ENCODE results near the gene LRRC7.
"Not testable (repeated sequence)": the region's sequence is repeated elsewhere in the genome, so short reads cannot be mapped to it uniquely, and the experiment has no call there.

DNA sequence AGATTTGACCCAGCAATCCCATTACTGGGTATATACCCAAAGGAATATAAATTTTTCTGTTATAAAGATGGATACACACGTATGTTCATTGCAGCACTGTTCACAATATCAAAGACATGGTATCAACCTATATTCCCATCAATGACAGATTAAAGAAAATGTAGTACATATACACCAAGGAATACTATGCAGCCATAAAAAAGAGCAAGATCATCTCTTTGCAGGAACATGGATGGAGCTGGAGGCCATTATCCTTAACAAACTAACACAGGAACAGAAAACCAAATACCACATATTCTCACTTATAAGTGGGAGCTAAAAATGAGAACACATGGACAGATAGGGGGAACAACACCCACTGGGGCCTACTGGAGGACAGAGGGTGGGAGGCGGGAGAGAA lies 394.7 kb downstream of the LRRC7 start:
- not testable (repeated sequence) for TF ChIP-seq CTCF (IDR thresholded peaks at IDR 0.05); TEAD4 (IDR thresholded peaks at IDR 0.05; ENCODE audit: borderline replicate concordance, insufficient read depth); POLR2AphosphoS5 (IDR thresholded peaks at IDR 0.05; ENCODE audit: low read depth, low read length); CHD2 (IDR thresholded peaks at IDR 0.05; ENCODE audit: low read length, partially characterized antibody); RFX5 (IDR thresholded peaks at IDR 0.05; ENCODE audit: low read length); EP300 (IDR thresholded peaks at IDR 0.05; ENCODE audit: borderline replicate concordance in 1 of 2, low read depth in 1 of 2, low read length in 1 of 2); FOXM1 (IDR thresholded peaks at IDR 0.05; ENCODE audit: low read depth); EZH2phosphoT487 (IDR thresholded peaks at IDR 0.05; ENCODE audit: borderline replicate concordance, low read depth); RAD21 (IDR thresholded peaks at IDR 0.05; ENCODE audit: low read length); SIN3A (IDR thresholded peaks at IDR 0.05; ENCODE audit: borderline replicate concordance, low read depth, low read length)
- TF ChIP-seq, protein P1, sequence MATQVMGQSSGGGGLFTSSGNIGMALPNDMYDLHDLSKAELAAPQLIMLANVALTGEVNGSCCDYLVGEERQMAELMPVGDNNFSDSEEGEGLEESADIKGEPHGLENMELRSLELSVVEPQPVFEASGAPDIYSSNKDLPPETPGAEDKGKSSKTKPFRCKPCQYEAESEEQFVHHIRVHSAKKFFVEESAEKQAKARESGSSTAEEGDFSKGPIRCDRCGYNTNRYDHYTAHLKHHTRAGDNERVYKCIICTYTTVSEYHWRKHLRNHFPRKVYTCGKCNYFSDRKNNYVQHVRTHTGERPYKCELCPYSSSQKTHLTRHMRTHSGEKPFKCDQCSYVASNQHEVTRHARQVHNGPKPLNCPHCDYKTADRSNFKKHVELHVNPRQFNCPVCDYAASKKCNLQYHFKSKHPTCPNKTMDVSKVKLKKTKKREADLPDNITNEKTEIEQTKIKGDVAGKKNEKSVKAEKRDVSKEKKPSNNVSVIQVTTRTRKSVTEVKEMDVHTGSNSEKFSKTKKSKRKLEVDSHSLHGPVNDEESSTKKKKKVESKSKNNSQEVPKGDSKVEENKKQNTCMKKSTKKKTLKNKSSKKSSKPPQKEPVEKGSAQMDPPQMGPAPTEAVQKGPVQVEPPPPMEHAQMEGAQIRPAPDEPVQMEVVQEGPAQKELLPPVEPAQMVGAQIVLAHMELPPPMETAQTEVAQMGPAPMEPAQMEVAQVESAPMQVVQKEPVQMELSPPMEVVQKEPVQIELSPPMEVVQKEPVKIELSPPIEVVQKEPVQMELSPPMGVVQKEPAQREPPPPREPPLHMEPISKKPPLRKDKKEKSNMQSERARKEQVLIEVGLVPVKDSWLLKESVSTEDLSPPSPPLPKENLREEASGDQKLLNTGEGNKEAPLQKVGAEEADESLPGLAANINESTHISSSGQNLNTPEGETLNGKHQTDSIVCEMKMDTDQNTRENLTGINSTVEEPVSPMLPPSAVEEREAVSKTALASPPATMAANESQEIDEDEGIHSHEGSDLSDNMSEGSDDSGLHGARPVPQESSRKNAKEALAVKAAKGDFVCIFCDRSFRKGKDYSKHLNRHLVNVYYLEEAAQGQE (IDR thresholded peaks at IDR 0.05; ENCODE audit: low read depth, low read length), result not testable (repeated sequence)

Data from SK-N-SH (cell line).